NCI-H510A treated with DMSO at 0.1 percent for 48 hours (cell line): ENCODE results near the gene LACTB.

Source experiments
- DNase-seq: peaks from one replicate; lab custom pipeline; 2025; lab: John Stamatoyannopoulos, UW

LACTB gene

DNA sequence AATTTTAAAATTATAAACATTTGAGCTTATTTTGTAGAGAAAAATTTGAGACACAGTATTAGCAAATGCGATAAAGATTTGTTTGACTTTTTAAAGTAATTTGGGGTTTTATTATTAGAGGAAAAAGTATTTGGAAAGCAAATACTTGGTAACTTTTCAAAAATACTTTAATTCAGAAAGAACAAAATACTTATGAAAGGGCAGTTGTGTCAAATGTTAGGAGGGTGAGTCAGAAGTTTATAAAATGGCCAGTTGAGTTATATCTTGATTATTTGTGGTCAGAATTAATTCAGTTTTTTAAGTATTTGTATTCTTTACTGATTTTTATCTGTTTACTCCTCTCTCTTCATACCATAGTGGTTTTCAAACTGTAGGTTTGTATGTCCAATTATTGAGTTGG lies 12.1 kb downstream of the LACTB start:
- DNase-seq = no peak

- DNase-seq = no peak
Measured at GRCh38 chr15:63134245-63134985, 12.8 kb downstream of the LACTB start.

DNA sequence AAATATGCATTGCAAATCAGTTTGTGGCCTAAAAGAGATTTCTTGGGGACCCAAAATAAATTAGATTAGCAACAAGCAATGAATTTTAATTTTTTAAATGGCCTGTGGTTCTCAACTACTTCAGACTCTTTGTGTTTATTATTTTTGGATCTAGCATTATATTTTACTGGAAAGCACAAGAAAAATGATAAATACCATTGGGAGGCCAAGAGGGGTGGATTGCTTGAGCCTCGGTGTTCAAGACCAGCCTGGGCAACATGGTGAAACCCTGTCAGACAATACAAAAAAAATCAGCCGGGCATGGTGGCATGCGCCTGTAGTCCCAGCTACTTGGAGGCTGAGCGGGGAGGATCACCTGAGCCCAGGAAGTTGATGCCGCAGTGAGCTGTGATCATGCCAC lies 13.6 kb downstream of the LACTB start:
- DNase-seq = no peak

- no peak for DNase-seq
Measured at GRCh38 chr15:63135804-63136203, 14.1 kb downstream of the LACTB start.

DNA sequence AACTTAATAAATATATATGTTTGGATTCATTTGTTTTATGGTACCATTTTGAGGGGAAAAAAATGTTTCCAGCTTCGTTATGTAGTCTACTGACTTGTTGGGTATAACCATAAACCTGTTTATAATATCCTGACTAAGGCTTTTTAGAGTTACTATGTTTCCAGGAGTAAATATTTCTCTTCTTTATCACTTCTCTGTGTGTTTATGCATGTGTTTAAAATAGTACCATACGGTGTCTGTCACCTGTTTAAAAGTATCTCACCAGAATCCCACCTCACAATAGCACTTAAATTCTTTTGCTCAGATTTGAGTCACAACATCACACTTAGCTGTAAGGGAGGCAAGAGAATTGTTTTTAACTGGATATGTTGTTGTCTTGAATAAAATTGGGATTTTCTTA lies 15.1 kb downstream of the LACTB start:
- no peak for DNase-seq

DNA sequence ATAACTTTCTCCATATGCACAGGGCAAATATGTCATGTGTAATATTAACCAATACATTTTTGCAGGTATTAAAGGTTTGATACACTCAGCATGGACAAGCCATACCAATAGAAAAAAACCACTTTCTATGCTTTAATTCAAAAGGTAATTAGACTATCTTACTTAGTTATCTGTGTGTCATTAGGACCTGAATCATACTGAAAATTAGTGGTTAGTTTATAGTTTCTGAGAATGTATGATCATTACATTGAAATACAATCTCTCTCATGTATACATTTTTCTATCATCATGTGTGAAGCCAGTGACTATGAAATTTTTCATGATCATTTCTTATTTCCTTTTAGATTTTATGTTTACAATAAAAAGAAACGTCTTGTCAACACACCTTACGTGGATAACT lies 19.3 kb downstream of the LACTB start:
- DNase-seq = no peak

GRCh38 chr15:63145426-63145825 lies 23.8 kb downstream of the LACTB start:
- DNase-seq = no peak

GRCh38 chr15:63146684-63147083 lies 25.0 kb downstream of the LACTB start:
- no peak for DNase-seq

DNA sequence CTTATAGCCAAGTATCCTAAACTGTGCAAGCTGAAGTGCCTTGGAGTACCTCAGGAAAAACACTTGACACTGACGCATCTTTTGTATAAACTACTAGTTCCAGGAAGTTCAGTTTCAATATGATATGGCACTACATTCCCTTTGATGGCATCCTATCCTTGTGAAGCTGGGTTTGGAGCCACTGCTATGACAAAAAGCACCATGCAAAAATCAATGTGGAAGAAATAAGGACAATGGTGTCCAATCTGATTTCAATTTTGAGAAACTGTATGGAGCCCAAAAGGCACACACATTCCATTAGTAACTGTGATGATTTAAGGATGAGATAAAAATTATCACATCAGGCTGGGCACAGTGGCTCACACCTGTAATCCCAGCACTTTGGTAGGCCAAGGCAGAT lies 30.0 kb downstream of the LACTB start:
- DNase-seq = peak; percentile 6

DNA sequence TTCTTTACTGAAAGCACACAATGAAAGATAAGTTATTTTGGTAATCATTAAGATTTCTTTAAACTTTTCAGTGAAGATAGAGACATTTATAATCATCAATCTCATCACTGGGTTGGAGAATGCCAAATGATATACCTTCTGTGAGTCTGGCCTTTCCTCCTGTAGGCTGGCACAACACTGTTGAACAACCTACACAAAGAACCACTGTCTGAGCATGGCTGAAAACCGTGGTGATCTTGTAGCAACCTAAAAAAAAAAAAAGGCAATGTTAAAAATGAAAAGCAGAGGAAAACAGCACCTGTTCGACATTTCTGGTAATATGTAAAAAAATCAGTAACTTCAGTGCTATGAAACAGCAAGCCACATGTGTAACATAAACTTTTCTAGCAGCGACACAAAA lies 33.8 kb downstream of the LACTB start:
- no peak for DNase-seq

GRCh38 chr15:63156086-63156710 lies 34.5 kb downstream of the LACTB start:
- no peak for DNase-seq

DNA sequence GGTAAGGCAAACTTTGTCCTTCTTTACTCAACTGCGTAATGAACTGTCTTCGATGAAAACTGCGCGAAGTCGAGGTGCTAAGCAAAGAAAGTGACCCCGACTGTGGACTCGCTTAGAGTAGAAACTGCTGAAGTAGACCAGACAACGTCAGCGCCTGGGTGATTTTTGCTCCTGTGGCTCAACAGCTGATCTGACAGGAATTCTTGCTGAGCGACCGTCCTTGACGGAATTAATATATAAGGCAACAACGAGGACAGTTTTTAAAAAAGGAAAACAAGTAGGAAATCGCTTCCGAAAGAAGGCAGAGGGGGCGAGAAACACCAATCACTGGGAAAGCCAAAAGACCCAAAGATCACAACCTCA lies 35.1 kb downstream of the LACTB start:
- peak; percentile 3 for DNase-seq

DNA sequence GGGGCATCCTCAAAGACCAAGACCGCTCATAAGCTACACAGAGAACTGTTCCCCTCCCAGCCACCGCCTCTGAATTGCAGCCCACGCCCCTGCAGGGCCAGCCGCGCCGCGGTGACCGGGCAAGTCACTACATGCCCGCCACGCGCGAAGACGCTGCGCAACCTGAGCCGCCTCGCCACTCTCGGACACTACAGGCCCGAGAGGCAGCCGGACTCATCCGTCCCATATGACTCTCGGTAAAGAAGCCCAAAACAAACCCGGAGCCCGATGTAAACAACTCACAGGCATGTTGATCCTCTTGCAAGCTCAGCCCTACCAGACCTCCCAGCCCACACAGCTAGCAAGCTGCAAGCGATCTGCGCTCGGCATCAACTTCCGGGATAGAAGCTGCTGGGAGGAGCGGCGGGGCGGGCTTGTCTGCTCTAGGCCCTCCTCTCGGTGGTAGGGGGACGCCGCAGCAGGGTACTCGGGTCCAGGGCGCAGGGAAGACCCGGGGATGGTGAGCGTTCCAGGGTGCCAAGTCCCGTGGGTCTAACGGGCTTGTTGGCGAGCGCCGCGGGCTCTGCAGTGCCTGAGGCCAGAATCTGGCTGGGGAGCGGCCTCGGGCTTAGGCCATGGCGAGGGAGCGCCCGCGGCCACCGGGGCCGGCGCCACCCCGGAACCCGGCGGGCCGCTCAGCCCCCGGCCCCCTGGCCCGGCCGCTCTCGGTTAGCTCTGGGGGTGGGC lies 35.6 kb downstream of the LACTB start, which contains the start of gene RPS27L:
Gene RPS27L, minus strand, starts transcription at position 360 of the 726 bp plus-strand sequence. Its CDS starts 72 bp downstream, at position 288.
- peak; percentile 54 for DNase-seq

GRCh38 chr15:63157891-63158431 lies 36.3 kb downstream of the LACTB start:
- DNase-seq = no peak

- no peak for DNase-seq
Measured at GRCh38 chr15:63160638-63161037, 39.0 kb downstream of the LACTB start.

DNA sequence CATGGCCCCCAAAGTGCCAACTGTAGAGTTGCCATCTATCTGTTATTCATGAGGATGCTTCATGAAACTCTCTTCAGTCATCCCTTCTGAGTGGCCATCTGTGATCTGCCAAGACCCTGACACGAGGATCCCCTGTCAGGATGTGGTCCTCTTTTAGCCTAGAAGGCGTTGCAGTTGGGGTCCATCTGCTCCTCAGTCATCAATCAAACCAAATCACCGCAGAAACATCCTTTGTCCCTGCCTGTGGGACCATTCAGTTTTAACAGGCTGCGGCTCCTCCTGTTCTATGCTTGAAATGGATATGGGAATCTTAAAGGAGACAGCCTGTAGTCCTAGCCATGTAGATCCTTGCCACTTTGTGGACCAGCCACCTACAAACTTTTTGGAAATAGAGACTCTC lies 41.6 kb downstream of the LACTB start:
- DNase-seq = no peak

DNA sequence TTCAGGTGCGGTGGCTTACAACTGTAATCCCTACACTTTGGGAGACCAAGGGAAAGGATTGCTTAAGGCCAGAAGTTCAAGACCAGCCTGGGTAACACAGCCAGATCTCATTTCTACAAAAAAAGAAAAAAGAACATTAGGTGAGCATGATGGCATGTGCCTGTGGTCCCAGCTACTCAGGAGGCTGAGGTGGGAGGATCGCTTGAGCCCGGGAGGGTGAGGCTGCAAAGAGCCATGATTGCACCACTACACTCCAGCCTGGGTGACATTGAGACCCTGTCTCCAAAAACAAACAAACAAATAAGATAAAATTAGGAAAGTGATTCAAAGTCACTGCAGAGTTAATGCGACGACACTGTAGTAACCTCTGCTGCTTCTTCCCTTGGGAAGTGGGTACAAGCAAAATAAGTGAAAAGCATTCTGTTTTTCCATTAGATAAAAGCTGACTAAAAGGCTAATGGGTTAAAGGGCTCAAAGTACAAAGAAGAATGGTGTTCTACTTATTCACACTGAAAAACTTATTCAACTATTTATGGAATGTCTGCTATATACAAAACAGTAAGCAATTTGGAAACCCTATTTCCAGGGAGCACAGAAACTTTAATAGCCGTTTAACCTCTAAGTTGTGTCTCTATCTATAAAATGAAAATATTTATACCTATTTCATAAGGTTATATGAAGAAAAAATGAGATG lies 43.7 kb downstream of the LACTB start:
- DNase-seq = no peak

- no peak for DNase-seq
Measured at GRCh38 chr15:63166219-63166618, 44.6 kb downstream of the LACTB start.

GRCh38 chr15:63169788-63170187 lies 48.1 kb downstream of the LACTB start:
- DNase-seq = no peak

DNA sequence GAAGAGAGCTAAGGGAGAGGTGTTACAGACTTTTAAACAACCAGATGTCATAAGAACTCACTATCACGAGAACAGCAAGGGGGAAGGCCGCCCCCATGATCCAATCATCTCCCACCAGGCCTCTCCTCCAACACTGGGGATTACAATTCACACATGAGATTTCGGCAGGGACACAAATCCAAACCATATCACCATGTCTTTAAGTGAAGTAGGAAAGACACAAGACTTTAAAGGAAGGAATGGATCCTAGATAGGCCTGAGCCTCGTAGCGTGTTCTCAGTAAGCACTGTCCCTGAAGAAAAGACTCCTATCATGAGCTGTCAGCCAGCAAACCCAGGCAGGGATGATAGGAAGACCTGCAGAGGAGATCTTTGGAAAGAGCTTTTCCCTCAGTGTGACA lies 50.7 kb downstream of the LACTB start:
- no peak for DNase-seq

DNA sequence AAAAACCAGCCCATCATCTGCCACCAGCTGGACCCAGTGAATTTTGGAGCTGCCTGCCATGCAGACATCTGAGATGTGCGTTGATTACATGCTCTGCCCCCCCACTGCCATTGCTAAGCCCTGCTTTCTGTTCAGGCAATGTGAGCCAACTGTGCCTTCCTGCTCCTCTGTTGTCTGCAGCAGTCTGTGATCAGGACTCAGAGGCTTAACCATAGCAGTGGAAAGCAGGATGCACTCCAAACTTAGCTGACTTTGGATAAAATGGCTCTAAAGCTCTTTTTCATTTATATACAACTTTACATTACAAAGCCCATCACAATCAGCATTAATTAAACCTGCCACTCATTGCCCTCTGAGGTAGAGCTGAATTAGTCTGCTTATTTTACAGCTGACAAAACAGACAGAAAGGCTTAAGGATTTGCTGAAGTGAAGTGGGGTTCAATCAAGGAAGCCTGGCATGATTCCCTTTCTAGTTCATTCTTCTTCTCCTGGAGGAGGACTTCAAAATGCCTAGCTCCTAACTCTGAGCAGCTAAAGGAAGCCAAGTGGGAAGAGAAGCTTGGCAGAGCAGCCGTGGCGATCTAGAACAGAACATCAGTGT lies 51.3 kb downstream of the LACTB start:
- no peak for DNase-seq

DNA sequence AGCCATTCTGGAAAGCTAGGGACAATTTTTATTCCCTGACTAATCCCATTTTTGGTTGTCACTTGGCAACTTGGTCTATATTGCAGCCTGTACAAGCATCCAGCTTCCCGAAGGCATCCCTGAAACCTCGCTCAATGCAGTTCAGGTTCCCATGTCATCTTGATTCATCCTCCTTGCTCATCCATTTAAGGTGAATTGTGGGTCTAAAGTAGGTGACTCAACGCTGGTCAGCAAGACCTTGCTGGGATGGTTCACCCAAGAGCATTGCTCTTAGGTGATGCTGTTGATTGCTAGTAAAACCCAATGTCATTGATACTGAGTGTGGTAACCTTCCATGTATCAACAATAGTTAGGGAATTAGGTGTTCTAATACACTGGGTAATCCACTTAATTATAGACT lies 54.6 kb downstream of the LACTB start:
- DNase-seq = no peak
